NCI-H2196 (cell line): ENCODE data around the gene FAM193A.
"Not testable (repeated sequence)": the region's sequence is repeated elsewhere in the genome, so short reads cannot be mapped to it uniquely, and the experiment has no call there.

Experiments
- DNase-seq: peaks from one replicate; lab custom pipeline; 2025; ENCODE audit not compliant: unreplicated experiment; lab: John Stamatoyannopoulos, UW

FAM193A gene

GRCh38 chr4:2515830-2516550 lies 20.5 kb upstream of the FAM193A start:
- DNase-seq: no peak

GRCh38 chr4:2516635-2517034 lies 19.8 kb upstream of the FAM193A start:
- DNase-seq: no peak

- DNase-seq: no peak
These were observed 9.9 kb upstream of the FAM193A start for GRCh38 chr4:2526559-2526958.

GRCh38 chr4:2534904-2535375 lies 1.5 kb upstream of the FAM193A start:
- DNase-seq: no peak

DNA sequence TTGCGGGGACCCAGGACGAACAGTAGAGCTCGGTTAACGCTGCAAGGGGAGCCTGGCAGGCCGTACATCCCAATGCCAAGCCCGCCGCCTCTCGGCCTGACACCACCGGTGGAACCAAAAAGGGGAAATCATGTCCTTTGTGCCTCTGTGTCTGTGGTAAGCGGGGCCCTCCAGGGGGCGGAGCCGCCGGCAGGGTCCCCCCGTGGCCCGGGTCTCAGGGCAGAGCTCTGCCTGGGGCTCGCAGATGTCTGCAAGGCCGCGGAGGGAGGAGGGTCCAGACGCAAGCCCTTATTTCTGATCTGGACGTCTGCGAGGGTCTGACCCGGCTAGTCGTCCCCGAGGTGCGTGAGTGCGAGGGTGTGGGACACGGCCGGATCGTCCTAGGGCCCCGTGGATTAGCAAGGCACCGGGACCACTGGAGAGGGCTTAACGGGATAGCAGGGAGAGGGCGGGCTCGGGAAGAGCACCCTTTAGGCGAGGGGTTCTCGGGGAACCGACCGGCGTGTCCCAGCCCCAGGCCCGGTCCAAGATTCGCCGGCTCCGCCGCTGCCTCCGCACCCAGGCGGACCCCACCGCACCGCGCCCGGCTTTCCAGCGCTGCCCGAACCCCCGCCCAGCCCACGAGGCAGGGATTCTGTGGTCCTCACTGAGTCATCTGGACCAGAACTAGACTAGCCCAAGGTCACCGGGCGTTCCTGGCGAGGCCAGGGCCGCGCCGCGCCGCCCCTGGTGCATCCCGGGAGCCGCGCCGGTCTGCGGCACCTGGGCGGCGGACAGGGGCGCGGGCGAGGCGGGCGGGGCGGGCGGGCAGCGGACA lies 863 bp upstream of the FAM193A start:
- no peak for DNase-seq

- peak; percentile 34 for DNase-seq
These were observed 774 bp downstream of the FAM193A start for GRCh38 chr4:2537011-2537830.

DNA sequence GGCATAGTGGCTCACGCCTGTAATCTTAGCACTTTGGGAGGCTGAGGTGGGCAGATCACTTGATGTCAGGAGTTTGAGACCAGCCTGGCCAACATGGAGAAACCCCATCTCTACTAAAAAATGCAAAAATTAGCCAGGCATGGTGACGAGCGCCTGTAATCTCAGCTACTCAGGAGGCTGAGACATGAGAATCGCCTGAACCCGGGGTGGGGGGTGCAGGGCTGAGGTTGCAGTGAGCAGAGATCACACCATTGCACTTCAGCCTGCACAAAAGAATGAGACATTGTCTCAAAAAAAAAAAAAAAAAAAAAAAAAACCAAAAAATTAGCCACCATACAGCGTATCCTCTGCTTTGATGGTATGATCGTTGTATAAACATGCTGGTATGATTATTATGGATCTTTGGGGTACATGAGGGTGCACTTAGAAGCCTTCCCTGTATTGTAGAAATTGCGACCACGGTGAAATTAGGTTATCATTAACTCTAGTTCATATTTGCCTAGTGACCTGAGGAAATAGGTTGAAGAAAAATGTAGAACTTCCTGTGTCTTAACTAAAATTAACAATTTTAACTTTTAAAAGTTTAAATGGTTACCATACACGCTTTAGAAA lies 7.2 kb downstream of the FAM193A start:
- not testable (repeated sequence) for DNase-seq

DNA sequence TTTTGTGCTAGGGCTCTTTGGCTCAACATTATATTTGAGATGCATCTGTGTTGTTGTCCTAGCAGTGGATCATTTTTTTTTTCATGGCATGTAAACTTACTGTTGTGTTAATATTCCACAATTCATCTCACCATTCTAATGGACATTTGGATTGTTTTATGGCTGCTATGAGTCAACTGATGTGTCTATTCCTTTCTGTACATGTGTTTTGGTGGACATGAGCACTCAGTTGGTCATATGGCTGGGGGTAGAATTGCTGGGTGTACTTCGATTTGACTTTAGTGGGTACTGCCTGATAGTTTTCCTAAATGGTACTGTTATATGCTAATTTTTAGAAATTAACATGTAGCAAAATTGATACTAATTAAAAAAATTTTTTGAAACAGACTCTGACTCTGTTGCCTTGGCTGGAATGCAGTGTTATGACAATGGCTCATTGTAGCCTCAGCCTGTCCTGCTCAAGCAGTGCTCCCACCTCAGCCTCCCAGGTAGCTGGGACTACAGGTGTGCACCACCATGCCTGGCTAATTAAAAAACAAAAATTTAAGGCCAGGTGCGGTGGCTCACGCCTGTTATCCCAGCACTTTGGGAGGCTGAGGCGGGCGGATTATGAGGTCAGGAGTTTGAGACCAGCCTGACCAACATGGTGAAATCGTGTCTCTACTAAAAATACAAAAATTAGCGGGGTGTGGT lies 9.0 kb downstream of the FAM193A start:
- no peak for DNase-seq

- DNase-seq: no peak
These were observed 9.9 kb downstream of the FAM193A start for GRCh38 chr4:2546286-2546823.

DNA sequence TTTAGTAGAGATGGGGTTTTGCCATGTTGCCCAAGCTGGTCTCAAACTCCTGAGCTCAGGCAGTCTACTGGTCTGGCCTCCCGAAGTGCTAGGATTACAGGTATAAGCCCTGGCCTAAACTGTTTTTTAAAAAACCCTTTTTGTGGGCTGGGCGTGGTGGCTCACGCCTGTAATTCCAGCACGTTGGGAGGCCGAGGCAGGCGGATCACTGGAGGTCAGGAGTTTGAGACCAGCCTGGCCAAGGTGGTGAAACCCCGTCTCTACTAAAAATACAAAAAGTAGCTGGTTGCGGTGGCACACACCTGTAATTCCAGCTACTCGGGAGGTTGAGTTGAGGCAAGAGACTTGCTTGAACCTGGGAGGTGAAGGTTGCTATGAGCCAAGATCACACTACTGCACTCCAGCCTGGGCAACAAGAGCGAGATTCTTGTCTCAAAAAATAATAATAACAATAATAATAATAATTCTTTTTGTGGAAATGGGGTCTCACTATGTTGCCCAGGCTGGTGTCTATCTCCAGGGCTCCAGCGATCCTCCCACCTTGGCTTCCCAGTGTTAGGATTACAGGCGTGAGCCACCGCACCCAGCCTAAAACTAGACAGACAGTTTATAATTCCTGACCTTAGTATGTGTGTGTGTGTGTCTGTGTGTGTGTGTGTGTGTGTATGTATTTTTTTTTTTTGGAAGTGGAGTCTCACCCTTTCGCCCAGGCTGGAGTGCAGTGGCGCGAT lies 10.7 kb downstream of the FAM193A start:
- DNase-seq: not testable (repeated sequence)

GRCh38 chr4:2551118-2551517 lies 14.7 kb downstream of the FAM193A start:
- DNase-seq: no peak

GRCh38 chr4:2552806-2553205 lies 16.4 kb downstream of the FAM193A start:
- no peak for DNase-seq

DNA sequence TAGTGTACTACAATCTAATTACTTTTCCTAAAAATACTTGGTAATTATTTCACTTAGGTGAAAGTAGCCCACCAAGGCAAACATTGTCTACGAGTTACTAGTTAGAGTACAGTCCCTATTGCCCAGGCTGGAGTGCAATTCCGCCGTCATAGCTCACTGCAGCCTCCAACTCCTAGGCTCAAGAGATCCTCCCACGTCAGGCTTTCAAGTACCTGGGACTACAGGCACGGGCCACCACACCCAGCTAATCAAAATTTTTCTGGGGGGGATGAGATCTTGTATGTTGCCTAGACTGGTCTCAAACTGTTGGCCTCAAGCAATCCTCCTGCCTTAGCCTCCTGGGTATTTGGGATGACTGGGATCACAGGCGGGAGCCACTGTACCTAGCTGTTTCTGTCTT lies 21.9 kb downstream of the FAM193A start:
- DNase-seq: no peak

DNA sequence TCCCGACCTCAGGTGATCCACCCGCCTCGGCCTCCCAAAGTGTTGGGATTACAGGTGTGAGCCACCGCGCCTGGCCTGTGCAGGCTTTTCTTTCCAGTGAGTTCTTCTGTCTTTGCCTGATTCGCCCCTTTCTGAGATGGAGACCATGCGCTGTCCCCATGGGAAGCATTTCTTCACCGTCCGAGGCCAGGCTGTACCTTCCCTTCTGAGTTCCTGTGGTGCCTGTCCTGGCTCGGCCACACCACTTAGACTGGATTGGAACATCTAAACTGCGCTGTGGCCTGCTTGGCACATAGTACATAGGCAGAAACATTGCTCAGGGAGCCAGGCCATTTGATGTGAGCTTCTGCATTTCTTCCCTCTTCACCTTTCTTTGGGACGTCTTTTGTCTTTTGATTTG lies 23.7 kb downstream of the FAM193A start:
- DNase-seq: no peak

DNA sequence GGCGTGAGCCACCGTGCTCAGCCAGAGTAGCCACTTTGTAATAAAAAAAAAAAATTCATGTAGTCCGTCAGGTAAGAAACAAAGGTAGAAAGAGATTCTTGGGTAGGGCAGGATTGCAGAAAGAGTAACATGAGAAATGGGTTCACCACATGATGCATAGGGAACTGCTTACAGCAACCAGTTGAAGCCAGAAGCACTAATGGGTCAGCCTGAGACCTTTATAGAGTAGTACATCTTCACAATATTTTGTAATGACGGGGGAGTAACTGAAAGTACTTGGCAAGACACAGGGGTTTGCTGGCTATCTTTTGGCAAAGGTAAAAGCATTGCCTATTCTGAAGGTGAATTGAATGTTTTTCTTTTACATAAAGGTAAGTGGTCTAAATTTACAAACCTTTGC lies 29.1 kb downstream of the FAM193A start:
- DNase-seq: no peak

DNA sequence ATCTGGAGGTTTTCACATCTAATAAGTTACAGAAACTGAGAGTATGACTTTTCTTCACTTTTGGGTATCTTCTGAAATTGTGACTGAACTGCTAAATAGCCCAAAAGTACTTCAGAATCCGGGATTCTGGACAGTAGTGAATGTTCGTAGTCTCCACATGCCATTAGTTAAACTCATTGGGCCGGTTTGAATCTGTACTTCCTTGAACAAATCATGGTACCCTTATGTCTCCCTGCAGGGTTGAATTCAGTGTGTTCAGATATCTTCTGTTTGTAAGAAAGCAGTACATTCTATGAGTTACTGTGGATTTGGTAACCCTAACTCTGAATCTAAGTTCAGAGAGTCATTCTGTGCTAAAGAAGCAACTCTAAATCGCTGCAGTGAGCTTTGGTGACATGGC lies 33.6 kb downstream of the FAM193A start:
- no peak for DNase-seq

- no peak for DNase-seq
These were observed 34.2 kb downstream of the FAM193A start for GRCh38 chr4:2570551-2571222.

GRCh38 chr4:2572076-2572475 lies 35.6 kb downstream of the FAM193A start:
- DNase-seq: no peak

GRCh38 chr4:2572866-2573265 lies 36.4 kb downstream of the FAM193A start:
- no peak for DNase-seq
